Measurements from ENCODE around the gene EIF4G3.

The EIF4G3 gene

GRCh38 chr1:21099869-21100131, 76.9 kb downstream of the EIF4G3 start:
- TF ChIP-seq TAF1 (IDR thresholded peaks at IDR 0.05; ENCODE audit: low read depth), result no peak
- no peak for TF ChIP-seq REST (IDR thresholded peaks at IDR 0.05; ENCODE audit: low read depth)
- TF ChIP-seq RAD21 (IDR thresholded peaks at IDR 0.05; ENCODE audit: low read depth), result no peak
- TF ChIP-seq CREB1 (IDR thresholded peaks at IDR 0.05; ENCODE audit: low read depth), result no peak
- no peak for TF ChIP-seq CEBPB (IDR thresholded peaks at IDR 0.05)
- TF ChIP-seq, protein P1, sequence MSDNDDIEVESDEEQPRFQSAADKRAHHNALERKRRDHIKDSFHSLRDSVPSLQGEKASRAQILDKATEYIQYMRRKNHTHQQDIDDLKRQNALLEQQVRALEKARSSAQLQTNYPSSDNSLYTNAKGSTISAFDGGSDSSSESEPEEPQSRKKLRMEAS (IDR thresholded peaks at IDR 0.05), result no peak
- TF ChIP-seq, protein P2, sequence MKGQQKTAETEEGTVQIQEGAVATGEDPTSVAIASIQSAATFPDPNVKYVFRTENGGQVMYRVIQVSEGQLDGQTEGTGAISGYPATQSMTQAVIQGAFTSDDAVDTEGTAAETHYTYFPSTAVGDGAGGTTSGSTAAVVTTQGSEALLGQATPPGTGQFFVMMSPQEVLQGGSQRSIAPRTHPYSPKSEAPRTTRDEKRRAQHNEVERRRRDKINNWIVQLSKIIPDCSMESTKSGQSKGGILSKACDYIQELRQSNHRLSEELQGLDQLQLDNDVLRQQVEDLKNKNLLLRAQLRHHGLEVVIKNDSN (IDR thresholded peaks at IDR 0.05), result no peak
- TF ChIP-seq EGR1 (IDR thresholded peaks at IDR 0.05), result no peak
- TF ChIP-seq NFIC (IDR thresholded peaks at IDR 0.05), result no peak
- TF ChIP-seq ZBTB7A (IDR thresholded peaks at IDR 0.05; ENCODE audit: low read depth), result no peak
- no peak for TF ChIP-seq TEAD4 (IDR thresholded peaks at IDR 0.05)
- no peak for TF ChIP-seq TCF12 (IDR thresholded peaks at IDR 0.05; ENCODE audit: low read depth)
- TF ChIP-seq YY1 (IDR thresholded peaks at IDR 0.05; ENCODE audit: low read depth), result no peak

DNA sequence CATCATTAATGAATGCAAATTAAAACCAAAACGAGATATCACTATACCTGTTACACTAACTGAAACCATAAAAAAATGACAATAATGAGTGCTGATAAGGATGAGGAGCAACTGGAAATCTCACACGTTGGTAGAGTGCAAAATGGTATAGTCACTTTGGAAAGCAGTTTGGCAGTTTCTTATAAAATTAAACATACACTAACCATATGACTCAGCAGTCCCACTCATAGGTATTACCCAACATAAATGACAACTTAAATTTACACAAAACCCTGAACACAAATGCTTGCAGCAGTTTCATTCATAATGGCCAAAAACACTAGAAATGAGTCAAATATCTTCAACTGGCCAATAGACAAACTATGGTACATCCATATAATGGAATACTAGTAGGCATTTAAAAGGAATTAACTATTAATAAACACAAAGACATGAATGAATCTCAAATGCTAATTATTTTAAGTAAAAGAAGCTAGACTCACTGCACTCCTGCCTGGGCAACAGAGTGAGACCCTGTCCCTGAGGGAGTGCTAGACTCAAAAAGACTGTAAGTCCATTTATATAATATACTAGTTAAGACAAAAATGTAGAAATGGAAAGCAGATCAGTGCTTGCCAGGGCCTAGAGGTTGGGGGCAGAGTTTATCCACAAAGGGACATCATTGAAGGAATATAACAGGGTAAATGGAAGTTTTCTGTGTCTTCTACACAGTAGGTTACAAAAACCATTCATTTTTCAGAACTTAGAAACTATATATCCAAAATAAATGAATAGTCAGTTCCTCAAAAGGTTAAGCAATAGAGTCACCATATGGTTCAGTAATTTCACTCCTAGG, 77.4 kb downstream of the EIF4G3 start:
- TF ChIP-seq, protein P2 (IDR thresholded peaks at IDR 0.05), result no peak
- TF ChIP-seq EGR1 (IDR thresholded peaks at IDR 0.05) (no peak), TCF12 (IDR thresholded peaks at IDR 0.05; ENCODE audit: low read depth) (no peak), TAF1 (IDR thresholded peaks at IDR 0.05; ENCODE audit: low read depth) (no peak)

GRCh38 chr1:21098186-21098915, 78.3 kb downstream of the EIF4G3 start:
- TF ChIP-seq TCF12 (IDR thresholded peaks at IDR 0.05; ENCODE audit: low read depth), result no peak
- TF ChIP-seq REST (IDR thresholded peaks at IDR 0.05; ENCODE audit: low read depth), result no peak
- no peak for TF ChIP-seq CEBPB (IDR thresholded peaks at IDR 0.05)
- TF ChIP-seq ZBTB7A (IDR thresholded peaks at IDR 0.05; ENCODE audit: low read depth), result no peak
- no peak for TF ChIP-seq TEAD4 (IDR thresholded peaks at IDR 0.05)
- TF ChIP-seq, protein P2 (IDR thresholded peaks at IDR 0.05), result no peak
- no peak for TF ChIP-seq CREB1 (IDR thresholded peaks at IDR 0.05; ENCODE audit: low read depth)
- TF ChIP-seq YY1 (IDR thresholded peaks at IDR 0.05; ENCODE audit: low read depth), result no peak
- no peak for TF ChIP-seq FOXM1 (IDR thresholded peaks at IDR 0.05; ENCODE audit: borderline replicate concordance, low read depth)
- no peak for TF ChIP-seq EGR1 (IDR thresholded peaks at IDR 0.05)
- TF ChIP-seq EP300 (IDR thresholded peaks at IDR 0.05; ENCODE audit: borderline replicate concordance), result no peak
- no peak for TF ChIP-seq RAD21 (IDR thresholded peaks at IDR 0.05; ENCODE audit: low read depth)
- no peak for TF ChIP-seq TAF1 (IDR thresholded peaks at IDR 0.05; ENCODE audit: low read depth)
- TF ChIP-seq, protein P1 (IDR thresholded peaks at IDR 0.05), result no peak
- TF ChIP-seq NFIC (IDR thresholded peaks at IDR 0.05), result no peak

DNA sequence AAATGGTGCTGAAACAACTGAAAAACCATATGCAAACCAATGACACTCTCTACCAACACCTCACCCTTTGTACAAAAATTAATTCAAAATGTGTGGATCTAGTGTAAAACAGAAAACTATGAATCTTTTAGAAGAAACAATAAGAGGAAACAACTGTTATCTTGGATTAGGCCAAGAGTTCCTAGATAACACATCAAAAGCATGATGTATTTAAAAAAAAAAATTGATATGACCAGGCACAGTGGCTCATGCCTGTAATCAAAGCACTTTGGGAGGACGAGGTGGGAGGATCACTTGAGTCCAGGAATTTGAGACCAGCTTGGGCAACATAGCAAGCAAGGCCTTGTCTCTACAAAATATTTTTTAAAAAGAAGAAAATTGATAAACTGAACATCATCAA, 79.0 kb downstream of the EIF4G3 start:
- TF ChIP-seq, protein P2 (IDR thresholded peaks at IDR 0.05), result no peak
- TF ChIP-seq REST (IDR thresholded peaks at IDR 0.05; ENCODE audit: low read depth) (no peak), RAD21 (IDR thresholded peaks at IDR 0.05; ENCODE audit: low read depth) (no peak), TEAD4 (IDR thresholded peaks at IDR 0.05) (no peak), ZBTB7A (IDR thresholded peaks at IDR 0.05; ENCODE audit: low read depth) (no peak), CREB1 (IDR thresholded peaks at IDR 0.05; ENCODE audit: low read depth) (no peak), TCF12 (IDR thresholded peaks at IDR 0.05; ENCODE audit: low read depth) (no peak), EGR1 (IDR thresholded peaks at IDR 0.05) (no peak), TAF1 (IDR thresholded peaks at IDR 0.05; ENCODE audit: low read depth) (no peak), CEBPB (IDR thresholded peaks at IDR 0.05) (no peak), YY1 (IDR thresholded peaks at IDR 0.05; ENCODE audit: low read depth) (no peak), NFIC (IDR thresholded peaks at IDR 0.05) (no peak), EP300 (IDR thresholded peaks at IDR 0.05; ENCODE audit: borderline replicate concordance) (no peak)
- TF ChIP-seq, protein P1 (IDR thresholded peaks at IDR 0.05), result no peak
